AG10803 (cell line): Measurements from ENCODE around the gene RAB5IF.

Experiments used
- DNase-seq: peaks from one replicate; pipeline ENCODE4 v3.0.0; 2010; ENCODE audit warnings: low read depth
- H3K4me3 ChIP-seq: 2 replicates; pipeline ENCODE4 v1.5.1; 2011; ENCODE audit warnings: mild to moderate bottlenecking, low read length, control low read depth
- TF ChIP-seq, protein P1 (sequence below): conservative IDR thresholded peaks from 2 replicates; pipeline ENCODE4 v1.5.1; 2011; ENCODE audit warnings: mild to moderate bottlenecking, low read length, control low read depth, inconsistent platforms

The RAB5IF gene

DNA sequence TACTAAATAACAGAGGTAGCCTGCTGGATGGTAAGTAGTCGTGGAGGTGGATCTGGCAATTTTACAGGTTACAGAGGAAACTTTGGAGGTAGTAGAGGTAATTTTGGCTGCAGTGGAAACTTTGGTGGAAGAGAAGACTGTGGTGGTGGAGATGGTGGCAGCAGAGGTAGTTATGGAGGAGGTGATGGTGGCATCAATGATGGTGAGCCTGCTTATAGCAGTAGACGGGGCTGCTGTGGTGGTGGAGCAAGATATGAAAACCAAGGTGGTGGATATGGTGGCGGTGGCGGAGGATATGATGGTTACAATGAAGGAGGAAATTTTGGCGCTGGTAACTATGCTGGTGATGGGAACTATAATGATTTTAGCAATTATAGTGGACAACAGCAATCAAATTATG, 15.3 kb downstream of the RAB5IF start:
- no peak overlapping the region for H3K4me3 ChIP-seq
- no peak for DNase-seq
- TF ChIP-seq, protein P1, sequence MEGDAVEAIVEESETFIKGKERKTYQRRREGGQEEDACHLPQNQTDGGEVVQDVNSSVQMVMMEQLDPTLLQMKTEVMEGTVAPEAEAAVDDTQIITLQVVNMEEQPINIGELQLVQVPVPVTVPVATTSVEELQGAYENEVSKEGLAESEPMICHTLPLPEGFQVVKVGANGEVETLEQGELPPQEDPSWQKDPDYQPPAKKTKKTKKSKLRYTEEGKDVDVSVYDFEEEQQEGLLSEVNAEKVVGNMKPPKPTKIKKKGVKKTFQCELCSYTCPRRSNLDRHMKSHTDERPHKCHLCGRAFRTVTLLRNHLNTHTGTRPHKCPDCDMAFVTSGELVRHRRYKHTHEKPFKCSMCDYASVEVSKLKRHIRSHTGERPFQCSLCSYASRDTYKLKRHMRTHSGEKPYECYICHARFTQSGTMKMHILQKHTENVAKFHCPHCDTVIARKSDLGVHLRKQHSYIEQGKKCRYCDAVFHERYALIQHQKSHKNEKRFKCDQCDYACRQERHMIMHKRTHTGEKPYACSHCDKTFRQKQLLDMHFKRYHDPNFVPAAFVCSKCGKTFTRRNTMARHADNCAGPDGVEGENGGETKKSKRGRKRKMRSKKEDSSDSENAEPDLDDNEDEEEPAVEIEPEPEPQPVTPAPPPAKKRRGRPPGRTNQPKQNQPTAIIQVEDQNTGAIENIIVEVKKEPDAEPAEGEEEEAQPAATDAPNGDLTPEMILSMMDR, result no peak

DNA sequence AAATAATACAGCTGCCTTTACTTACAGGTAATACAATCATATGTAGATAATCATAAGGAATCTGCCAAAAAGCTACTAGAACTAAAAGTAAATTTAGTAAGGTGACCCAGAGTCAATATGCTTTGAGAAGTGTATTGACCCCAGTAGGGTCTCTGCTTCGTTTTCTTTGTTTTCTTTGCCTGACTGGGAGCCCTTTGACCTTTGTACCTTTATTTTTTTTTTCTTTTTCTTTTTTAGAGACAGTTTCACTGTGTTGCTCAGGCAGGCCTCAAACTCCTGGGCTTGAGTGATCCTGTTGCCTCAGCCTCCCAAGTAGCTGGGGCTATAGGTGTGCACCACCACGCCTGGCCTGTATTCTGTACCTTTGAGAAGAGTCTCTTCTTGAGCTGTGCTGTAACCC, 17.9 kb downstream of the RAB5IF start:
- H3K4me3 ChIP-seq, result no peak overlapping the region
- TF ChIP-seq, protein P1, result no peak
- no peak for DNase-seq

- TF ChIP-seq, protein P1, result no peak
- H3K4me3 ChIP-seq, result no peak overlapping the region
- no peak for DNase-seq
These were observed 18.7 kb downstream of the RAB5IF start for GRCh38 chr20:36624068-36624943.

DNA sequence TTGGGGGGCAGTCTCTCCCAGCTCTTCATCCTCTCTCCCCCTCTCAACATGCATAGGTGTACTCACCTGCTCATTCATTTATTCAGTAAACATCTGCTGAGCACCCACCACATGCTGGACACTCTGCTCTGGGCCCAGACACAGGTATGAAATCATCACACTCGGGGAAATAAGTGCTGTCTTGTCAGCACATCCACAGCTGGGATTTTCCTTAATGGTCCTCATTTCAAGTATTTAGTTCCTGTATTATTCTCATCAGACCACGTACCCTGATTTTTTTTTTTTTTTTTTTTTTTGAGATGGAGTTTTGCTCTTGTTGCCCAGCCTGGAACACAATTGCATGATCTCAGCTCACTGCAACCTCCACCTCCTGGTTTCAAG, 19.4 kb downstream of the RAB5IF start:
- no peak overlapping the region for H3K4me3 ChIP-seq
- DNase-seq, result no peak
- TF ChIP-seq, protein P1, result no peak

DNA sequence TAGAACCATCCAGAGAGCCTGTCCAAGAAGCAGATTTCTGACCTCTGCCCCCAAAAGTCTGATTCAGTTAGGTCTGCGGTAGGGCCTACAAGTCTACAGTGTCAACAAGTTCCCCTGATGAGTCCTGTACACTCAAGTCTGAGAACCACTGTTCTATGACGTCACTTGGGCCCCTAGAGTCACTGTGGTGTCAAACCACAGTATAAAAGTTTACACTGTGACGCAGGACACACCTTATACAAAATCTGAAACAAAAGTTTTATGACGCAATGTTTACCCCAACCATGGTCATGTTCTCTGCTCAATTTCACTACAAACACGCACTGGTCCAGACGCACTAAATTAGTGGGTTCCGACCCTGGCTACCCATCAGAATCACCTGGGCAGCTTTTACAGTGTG, 22.5 kb downstream of the RAB5IF start:
- no peak overlapping the region for H3K4me3 ChIP-seq
- TF ChIP-seq, protein P1, result no peak
- DNase-seq, result no peak

- DNase-seq, result no peak
- TF ChIP-seq, protein P1, result no peak
- H3K4me3 ChIP-seq, result no peak overlapping the region
These were observed 24.4 kb downstream of the RAB5IF start for GRCh38 chr20:36629719-36630681.
